ENCODE data around the gene NRXN3.

- TF ChIP-seq, protein P1, sequence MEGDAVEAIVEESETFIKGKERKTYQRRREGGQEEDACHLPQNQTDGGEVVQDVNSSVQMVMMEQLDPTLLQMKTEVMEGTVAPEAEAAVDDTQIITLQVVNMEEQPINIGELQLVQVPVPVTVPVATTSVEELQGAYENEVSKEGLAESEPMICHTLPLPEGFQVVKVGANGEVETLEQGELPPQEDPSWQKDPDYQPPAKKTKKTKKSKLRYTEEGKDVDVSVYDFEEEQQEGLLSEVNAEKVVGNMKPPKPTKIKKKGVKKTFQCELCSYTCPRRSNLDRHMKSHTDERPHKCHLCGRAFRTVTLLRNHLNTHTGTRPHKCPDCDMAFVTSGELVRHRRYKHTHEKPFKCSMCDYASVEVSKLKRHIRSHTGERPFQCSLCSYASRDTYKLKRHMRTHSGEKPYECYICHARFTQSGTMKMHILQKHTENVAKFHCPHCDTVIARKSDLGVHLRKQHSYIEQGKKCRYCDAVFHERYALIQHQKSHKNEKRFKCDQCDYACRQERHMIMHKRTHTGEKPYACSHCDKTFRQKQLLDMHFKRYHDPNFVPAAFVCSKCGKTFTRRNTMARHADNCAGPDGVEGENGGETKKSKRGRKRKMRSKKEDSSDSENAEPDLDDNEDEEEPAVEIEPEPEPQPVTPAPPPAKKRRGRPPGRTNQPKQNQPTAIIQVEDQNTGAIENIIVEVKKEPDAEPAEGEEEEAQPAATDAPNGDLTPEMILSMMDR (IDR thresholded peaks at IDR 0.05; ENCODE audit: insufficient read depth, low read depth, low read length) = no peak
- no peak for TF ChIP-seq EZH2 (IDR thresholded peaks at IDR 0.05; ENCODE audit: insufficient read depth, low read length)
Measured at GRCh38 chr14:79411403-79412174, 1241.4 kb downstream of the NRXN3 start.

All from astrocyte (in vitro differentiated cells and primary cell).